Mesenchymal stem cell (in vitro differentiated cells and primary cell): ENCODE data around the gene IL18. TPM values are rescaled to one million over a fixed set of nuclear protein-coding genes. Genes with fewer than 3 reads are reported as not detected.

ENCODE experiments used
- DNase-seq: peaks from one replicate; pipeline ENCODE4 v3.0.0-alpha.2; 2013
- H2AFZ ChIP-seq: one replicate; pipeline ENCODE4 v1.6.1; 2013; ENCODE audit warnings: low read depth, mild to moderate bottlenecking, control low read depth, inconsistent platforms, low read length, moderate library complexity
- H2AK5ac ChIP-seq: 2 replicates; pipeline ENCODE4 v1.6.1; 2013; ENCODE audit warnings: low read length, moderate library complexity, mild to moderate bottlenecking, inconsistent platforms; ENCODE audit not compliant: severe bottlenecking
- H2BK120ac ChIP-seq: one replicate; pipeline ENCODE4 v1.6.1; 2013; ENCODE audit warnings: low read depth, mild to moderate bottlenecking, inconsistent platforms, low read length, moderate library complexity
- H2BK12ac ChIP-seq, 2 experiments: one replicate each; pipeline ENCODE4 v1.6.1; 2013; ENCODE audit warnings: inconsistent platforms in 2 of 2, low read length in 2 of 2, mild to moderate bottlenecking in 2 of 2, moderate library complexity in 2 of 2, control low read depth in 1 of 2
- H2BK15ac ChIP-seq: one replicate; pipeline ENCODE4 v1.6.1; 2013; ENCODE audit warnings: mild to moderate bottlenecking, low read depth, inconsistent platforms; ENCODE audit not compliant: poor library complexity, severe bottlenecking
- H2BK5ac ChIP-seq: 2 replicates; pipeline ENCODE4 v1.6.1; 2013; ENCODE audit warnings: low read depth, mild to moderate bottlenecking, low read length, control low read depth, inconsistent platforms; ENCODE audit not compliant: poor library complexity, severe bottlenecking
- H3K14ac ChIP-seq, 2 experiments: one replicate each; pipeline ENCODE4 v1.6.1; 2013; ENCODE audit warnings: inconsistent platforms in 2 of 2, low read length in 2 of 2, control low read depth in 1 of 2, mild to moderate bottlenecking in 1 of 2, moderate library complexity in 1 of 2
- H3K18ac ChIP-seq, 2 experiments: one replicate each; pipeline ENCODE4 v1.6.1; 2013; ENCODE audit warnings: inconsistent platforms in 2 of 2, low read length in 2 of 2, control low read depth in 1 of 2, low read depth in 1 of 2, mild to moderate bottlenecking in 1 of 2
- H3K23ac ChIP-seq, 2 experiments: one replicate each; pipeline ENCODE4 v1.6.1; 2013; ENCODE audit warnings: inconsistent platforms in 2 of 2, low read length in 2 of 2, mild to moderate bottlenecking in 2 of 2, moderate library complexity in 2 of 2, control low read depth in 1 of 2
- H3K27ac ChIP-seq: 2 replicates; pipeline ENCODE4 v1.5.1; 2013; ENCODE audit warnings: mild to moderate bottlenecking, moderate library complexity, low read length, control low read depth, inconsistent platforms; ENCODE audit not compliant: poor library complexity, severe bottlenecking
- H3K27me3 ChIP-seq, 2 experiments: 2 replicates each; pipeline versions ENCODE4 v1.6.1 to v1.7.0; 2013; ENCODE audit warnings: low read length in 2 of 2, mild to moderate bottlenecking in 2 of 2, moderate library complexity in 2 of 2, control low read depth in 1 of 2, inconsistent platforms in 1 of 2; ENCODE audit not compliant: control insufficient read depth in 1 of 2, insufficient read depth in 1 of 2
- H3K36me3 ChIP-seq, 2 experiments: 2 replicates each; pipeline versions ENCODE4 v1.6.1 to v1.7.0; 2013; ENCODE audit warnings: low read length in 2 of 2, control low read depth in 1 of 2, inconsistent platforms in 1 of 2, low read depth in 1 of 2, mild to moderate bottlenecking in 1 of 2; ENCODE audit not compliant: insufficient read depth in 2 of 2, control insufficient read depth in 1 of 2
- H3K4ac ChIP-seq, 2 experiments: one replicate each; pipeline ENCODE4 v1.6.1; 2013; ENCODE audit warnings: inconsistent platforms in 2 of 2, low read length in 2 of 2, mild to moderate bottlenecking in 2 of 2, moderate library complexity in 2 of 2, control low read depth in 1 of 2, low read depth in 1 of 2
- H3K4me1 ChIP-seq: 2 replicates; pipeline ENCODE4 v1.6.1; 2013; ENCODE audit warnings: low read depth, low read length, control low read depth; ENCODE audit not compliant: control insufficient read depth, insufficient read depth
- H3K4me2 ChIP-seq: 2 replicates; pipeline ENCODE4 v1.6.1; 2013; ENCODE audit warnings: low read length, mild to moderate bottlenecking, inconsistent platforms; ENCODE audit not compliant: poor library complexity, severe bottlenecking
- H3K4me3 ChIP-seq, 2 experiments: 2 replicates each; pipeline versions ENCODE4 v1.5.1 to v1.7.0; 2013; ENCODE audit warnings: low read length in 2 of 2, mild to moderate bottlenecking in 2 of 2, control low read depth in 1 of 2, low read depth in 1 of 2; ENCODE audit not compliant: insufficient read depth in 1 of 2
- H3K79me1 ChIP-seq: replicated peaks from 2 replicates; pipeline ENCODE4 v1.6.1; 2013; ENCODE audit warnings: mild to moderate bottlenecking, control low read depth, low read length, inconsistent platforms; ENCODE audit not compliant: poor library complexity, severe bottlenecking
- H3K9ac ChIP-seq: 2 replicates; pipeline ENCODE4 v1.7.0; 2013; ENCODE audit warnings: mild to moderate bottlenecking, low read length, moderate library complexity
- H3K9me3 ChIP-seq: 2 replicates; pipeline ENCODE4 v1.7.0; 2013; ENCODE audit warnings: mild to moderate bottlenecking, low read length; ENCODE audit not compliant: control insufficient read depth
- H4K8ac ChIP-seq: one replicate; pipeline ENCODE4 v1.6.1; 2013; ENCODE audit warnings: inconsistent platforms, mild to moderate bottlenecking, low read length, moderate library complexity
- H4K91ac ChIP-seq: one replicate; pipeline ENCODE4 v1.6.1; 2013; ENCODE audit warnings: mild to moderate bottlenecking, low read length, inconsistent platforms
- WGBS: methylation state at CpG from one replicate; pipeline ENCODE4 v1.1.7; 2013; ENCODE audit warnings: mixed read lengths; 5-methylcytosine and 5-hydroxymethylcytosine counted together
- polyA plus RNA-seq, 2 experiments: library from polyadenylated mRNA; stranded (reverse); fragments of 200-250 nt; gene quantifications; one replicate each; pipeline ENCODE4 v1.2.3, GENCODE V29; 2013

IL18 gene
- 32.6 TPM for polyA plus RNA-seq (2013, experiment 1 of 2)
- 32.9 TPM for polyA plus RNA-seq (2013, experiment 2 of 2)

DNA sequence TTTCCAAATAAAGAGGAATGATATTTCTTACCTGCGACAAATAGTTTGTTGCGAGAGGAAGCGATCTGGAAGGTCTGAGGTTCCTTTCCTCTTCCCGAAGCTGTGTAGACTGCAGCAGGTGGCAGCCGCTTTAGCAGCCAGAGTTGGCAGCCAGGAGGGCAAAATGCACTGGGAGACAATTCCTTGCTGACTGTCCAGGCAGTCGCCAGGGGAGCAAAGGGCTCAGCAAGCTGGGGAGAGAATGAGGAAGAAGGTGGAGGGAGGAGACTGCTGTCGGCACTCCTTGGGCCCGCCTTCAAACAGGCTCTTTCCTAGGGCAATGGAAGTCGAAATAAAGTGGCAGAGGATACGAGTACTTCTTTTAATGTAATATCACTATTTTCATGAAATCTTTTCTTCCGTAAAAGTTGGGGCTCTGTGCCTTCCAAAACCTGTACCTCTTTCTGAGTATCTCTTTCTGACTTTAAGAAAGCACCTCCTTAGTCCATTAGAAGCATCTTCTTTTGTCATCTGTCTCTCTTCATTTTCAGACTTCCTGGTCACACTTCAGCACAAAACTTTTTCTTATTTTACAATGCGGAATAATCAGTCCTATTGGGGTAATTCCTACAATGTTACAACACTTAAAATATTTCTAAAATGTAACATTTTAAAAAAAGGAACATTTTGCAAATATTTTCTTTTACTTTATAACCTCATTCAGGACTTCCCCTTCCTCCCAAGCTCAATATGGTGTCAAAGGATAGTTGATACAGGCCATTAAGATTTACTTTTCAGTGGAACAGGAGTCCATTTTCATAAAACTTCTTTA lies at the start of gene IL18:
Gene IL18 (minus strand): TSS at position 220 of the 811 bp plus-strand sequence. CDS start 9,041 bp downstream, outside the sequence.
- no peaks in the 10 kb centered on the region for H3K79me1 ChIP-seq
- no peak within 1 kb of the TSS for H2BK12ac ChIP-seq
- H2BK120ac ChIP-seq = no peak within 1 kb of the TSS
- H2BK5ac ChIP-seq = no peak within 1 kb of the TSS
- no peaks in the 10 kb centered on the region for H3K9me3 ChIP-seq
- no peaks in the 10 kb centered on the region for H3K36me3 ChIP-seq
- H4K8ac ChIP-seq = peak within 1 kb of the TSS; percentile 52
- no peak within 1 kb of the TSS for H3K4me2 ChIP-seq
- H2AK5ac ChIP-seq = no peak within 1 kb of the TSS
- no peaks in the 10 kb centered on the region for H3K27me3 ChIP-seq
- H3K9ac ChIP-seq = no peak within 1 kb of the TSS
- peaks cover 3% of the 10 kb centered on the region for H3K4me1 ChIP-seq
- H3K4me3 ChIP-seq = no peak within 1 kb of the TSS
- no peak within 1 kb of the TSS for H3K27ac ChIP-seq
- peak within 1 kb of the TSS in 1 of 2 experiments; percentile 86 for H3K18ac ChIP-seq
- WGBS = 67% methylated on average over 8 of the region's 12 CpGs
- no peak within 1 kb of the TSS for H2AFZ ChIP-seq
- no peak within 1 kb of the TSS for H3K4ac ChIP-seq
- no peak within 1 kb of the TSS for H2BK15ac ChIP-seq
- no peak within 1 kb of the TSS for H3K23ac ChIP-seq
- no peak within 1 kb of the TSS for H3K14ac ChIP-seq
- no peak within 1 kb of the TSS for H4K91ac ChIP-seq
- peak; percentile 54 for DNase-seq

DNA sequence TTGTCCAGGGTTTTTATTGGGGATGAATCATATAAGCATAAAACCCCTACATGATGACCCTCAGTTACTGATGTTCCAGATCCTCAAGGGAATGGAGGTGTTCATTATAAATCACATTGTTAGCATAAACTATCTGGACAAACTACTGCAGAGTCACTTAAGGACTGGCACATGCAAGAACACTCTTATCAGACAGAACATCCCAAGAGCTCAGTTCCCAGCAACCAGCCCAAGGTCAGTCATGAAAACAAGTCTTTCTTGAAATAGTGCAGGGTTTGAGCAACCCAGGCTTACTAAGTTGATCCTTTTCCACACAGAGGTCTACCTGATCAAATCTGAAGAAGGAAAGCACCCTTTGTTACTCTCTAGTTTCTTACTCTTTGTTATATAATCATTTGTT lies 48.8 kb upstream of the IL18 start:
- Histone ChIP-seq H3K4me3 (no peak overlapping the region), H2BK5ac (no peak overlapping the region), H3K9ac (no peak overlapping the region), H3K4ac (no peak overlapping the region), H3K4me2 (no peak overlapping the region), H3K23ac (no peak overlapping the region), H2BK12ac (no peak overlapping the region), H3K36me3 (no peaks in the 10 kb centered on the region), H4K91ac (no peak overlapping the region), H3K4me1 (no peaks in the 10 kb centered on the region), H2BK15ac (no peak overlapping the region), H2BK120ac (no peak overlapping the region), H3K18ac (no peak overlapping the region), H3K79me1 (no peaks in the 10 kb centered on the region), H2AK5ac (no peak overlapping the region), H3K14ac (no peak overlapping the region), H3K27ac (no peak overlapping the region), H4K8ac (no peak overlapping the region), H2AFZ (no peak overlapping the region), H3K27me3 (no peaks in the 10 kb centered on the region), H3K9me3 (no peaks in the 10 kb centered on the region)
- DNase-seq = peak; percentile 54

DNA sequence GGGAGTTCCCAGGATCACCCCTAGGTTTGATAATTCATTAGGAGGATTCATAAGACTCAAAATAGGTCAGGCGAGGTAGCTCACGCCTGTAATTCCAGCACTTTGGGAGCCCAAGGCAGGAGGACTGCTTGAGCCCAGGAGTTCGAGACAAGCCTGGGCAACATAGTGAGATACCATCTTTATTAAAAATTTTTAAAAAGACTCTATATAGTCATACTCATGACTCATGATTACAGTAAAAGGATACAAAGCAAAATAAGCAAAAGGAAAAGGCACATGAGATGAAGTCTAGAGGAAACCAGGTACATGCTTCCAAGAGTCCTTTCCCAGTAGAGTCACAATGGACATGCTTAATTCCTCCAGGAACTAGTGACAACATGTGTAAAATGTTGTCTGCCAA lies 48.4 kb upstream of the IL18 start:
- Histone ChIP-seq H3K36me3 (no peaks in the 10 kb centered on the region), H3K23ac (no peak overlapping the region), H3K4me1 (no peaks in the 10 kb centered on the region), H4K91ac (no peak overlapping the region), H3K4me2 (no peak overlapping the region), H3K14ac (no peak overlapping the region), H3K4ac (no peak overlapping the region), H3K27ac (no peak overlapping the region), H2BK15ac (no peak overlapping the region), H3K18ac (no peak overlapping the region), H3K4me3 (no peak overlapping the region), H2AFZ (no peak overlapping the region), H3K27me3 (no peaks in the 10 kb centered on the region), H3K79me1 (no peaks in the 10 kb centered on the region), H2BK12ac (no peak overlapping the region), H2AK5ac (no peak overlapping the region), H2BK5ac (no peak overlapping the region), H4K8ac (no peak overlapping the region), H3K9me3 (no peaks in the 10 kb centered on the region), H3K9ac (no peak overlapping the region), H2BK120ac (no peak overlapping the region)
- no CpG with 5 or more reads among the region's 3 CpGs for WGBS
- DNase-seq = no peak

DNA sequence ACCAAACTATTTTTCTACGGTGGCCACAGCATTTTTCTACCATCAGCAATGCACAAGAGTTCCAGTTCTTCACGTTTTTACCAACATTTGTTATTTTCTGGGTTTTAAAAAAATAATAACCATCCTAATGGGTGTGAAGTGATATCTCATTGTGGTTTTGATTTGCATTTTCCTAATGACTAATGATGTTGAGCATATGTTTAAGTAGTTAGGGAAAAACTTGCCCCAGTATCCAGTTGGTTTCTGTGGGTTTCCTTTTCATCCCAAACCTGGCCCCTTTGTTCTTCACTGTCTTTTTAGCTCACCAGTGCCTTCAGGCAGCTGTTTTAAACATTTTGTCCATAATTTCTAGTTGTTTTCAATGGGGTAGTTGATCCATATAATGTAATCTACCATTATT lies 47.6 kb upstream of the IL18 start:
- Histone ChIP-seq H3K27ac (no peak overlapping the region), H3K4me2 (no peak overlapping the region), H3K36me3 (no peaks in the 10 kb centered on the region), H3K9ac (no peak overlapping the region), H2BK15ac (no peak overlapping the region), H3K4me1 (no peaks in the 10 kb centered on the region), H4K8ac (no peak overlapping the region), H3K4me3 (no peak overlapping the region), H3K18ac (no peak overlapping the region), H2AK5ac (no peak overlapping the region), H3K79me1 (no peaks in the 10 kb centered on the region), H2AFZ (no peak overlapping the region), H3K4ac (no peak overlapping the region), H2BK5ac (no peak overlapping the region), H2BK12ac (no peak overlapping the region), H3K23ac (no peak overlapping the region), H2BK120ac (no peak overlapping the region), H3K14ac (no peak overlapping the region), H4K91ac (no peak overlapping the region), H3K27me3 (no peaks in the 10 kb centered on the region), H3K9me3 (no peaks in the 10 kb centered on the region)
- WGBS = no CpG with 5 or more reads among the region's 2 CpGs
- peak; percentile 20 for DNase-seq
